Right renal cortex interstitium (tissue), 3 donors: ENCODE results near the gene HIPK3. TPM values are rescaled to one million over a fixed set of nuclear protein-coding genes. Genes with fewer than 3 reads are reported as not detected.
"Not testable (repeated sequence)": the region's sequence is repeated elsewhere in the genome, so short reads cannot be mapped to it uniquely, and the experiment has no call there.

Experiments used
- DNase-seq, 3 donors: peaks; one replicate each; pipeline ENCODE4 v3.0.0-alpha.2; 2013; ENCODE audit warnings: low read depth in 3 of 3, low spot score in 2 of 3
- polyA plus RNA-seq, 3 donors: library from polyadenylated mRNA; unstranded; fragments of 120-200 nt; gene quantifications; one replicate each; pipeline ENCODE4 v1.2.1, GENCODE V29; 2013; ENCODE audit not compliant: insufficient read length in 3 of 3

Gene HIPK3
- polyA plus RNA-seq: 10 to 100 TPM; 51.1 to 53.2 (median 51.8) TPM

DNA sequence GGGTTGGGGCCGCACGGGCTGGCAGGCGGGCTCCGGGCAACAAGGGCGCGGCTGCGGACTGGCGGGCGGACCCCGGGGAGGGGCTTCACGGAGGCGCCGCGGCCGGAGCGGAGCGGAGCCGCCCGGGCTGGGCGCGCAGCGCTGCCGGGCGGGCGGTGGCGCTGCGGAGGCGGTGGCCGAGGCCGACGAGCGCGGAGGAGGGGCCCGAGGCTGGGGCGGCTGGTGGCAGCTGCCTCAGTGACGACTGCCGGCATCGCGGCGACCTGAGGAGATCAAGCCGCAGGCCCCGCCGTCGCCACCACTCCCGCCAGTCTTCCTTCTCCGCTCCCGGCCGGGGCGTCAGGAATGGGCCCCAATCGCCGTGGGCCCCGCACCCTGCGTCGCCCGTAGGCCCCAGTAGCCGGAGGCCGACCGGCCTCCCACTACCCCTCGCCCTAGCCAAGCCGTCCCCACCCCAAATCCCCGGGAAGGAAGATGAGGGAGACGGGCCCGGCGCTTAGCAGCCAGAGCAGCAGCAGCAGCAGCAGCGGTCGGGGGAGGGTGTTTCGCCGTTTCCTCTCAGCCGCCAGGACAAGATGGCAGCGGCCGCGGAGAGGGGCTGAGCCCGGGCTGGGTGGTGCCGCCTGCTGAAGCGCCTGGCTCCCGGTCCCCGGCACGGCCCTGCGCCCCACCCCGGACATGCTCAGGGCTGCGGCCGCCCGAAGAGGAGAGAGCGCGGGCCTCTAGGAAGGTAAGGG lies at the start of gene HIPK3:
TSS of gene HIPK3 (plus strand) at position 222 of the 737 bp plus-strand sequence.
- peak in 2 of 3 donors; percentile 68 to 72 for DNase-seq

GRCh38 chr11:33207408-33207985 lies 49.7 kb upstream of the HIPK3 start:
- no peak for DNase-seq

- DNase-seq: no peak
Observed at GRCh38 chr11:33208150-33208549, 49.0 kb upstream of the HIPK3 start.

- no peak for DNase-seq
Observed at GRCh38 chr11:33211153-33211552, 46.0 kb upstream of the HIPK3 start.

DNA sequence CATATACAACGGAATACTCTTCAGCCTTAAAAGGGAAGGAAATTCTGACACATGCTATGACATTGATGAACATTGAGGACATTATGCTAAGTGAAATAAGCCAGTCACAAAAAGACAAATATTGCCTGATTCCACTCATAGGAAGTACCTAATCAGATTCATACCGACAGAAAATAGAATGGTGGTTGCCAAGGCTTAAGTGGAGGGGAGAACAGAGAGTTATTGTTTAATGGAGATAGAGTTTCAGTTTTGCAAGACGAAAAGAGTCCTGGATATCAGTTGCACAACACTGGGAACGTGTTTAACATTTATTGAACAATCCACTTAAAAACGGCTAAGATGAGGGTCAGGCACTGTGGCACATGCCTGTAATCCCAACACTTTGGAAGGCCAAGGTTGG lies 45.6 kb upstream of the HIPK3 start:
- no peak for DNase-seq

DNA sequence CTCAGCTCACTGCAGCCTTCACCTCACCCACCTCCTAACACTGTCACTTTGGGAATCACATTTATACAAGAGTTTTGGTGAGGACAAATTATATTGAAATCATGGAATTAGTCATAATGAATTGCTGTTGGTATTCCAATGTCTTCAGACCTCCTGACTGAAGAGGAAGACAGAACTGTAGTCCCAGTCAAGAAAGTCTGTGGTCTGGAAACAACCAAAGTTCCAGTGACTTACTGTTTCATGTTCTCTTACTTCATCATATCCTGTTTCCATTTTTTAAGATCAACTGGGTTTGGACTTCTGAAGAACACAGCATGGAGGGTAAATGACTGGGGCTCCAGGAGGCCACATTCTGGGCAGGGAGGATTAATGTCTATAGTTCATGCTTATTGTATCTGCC lies 43.0 kb upstream of the HIPK3 start:
- no peak for DNase-seq

DNA sequence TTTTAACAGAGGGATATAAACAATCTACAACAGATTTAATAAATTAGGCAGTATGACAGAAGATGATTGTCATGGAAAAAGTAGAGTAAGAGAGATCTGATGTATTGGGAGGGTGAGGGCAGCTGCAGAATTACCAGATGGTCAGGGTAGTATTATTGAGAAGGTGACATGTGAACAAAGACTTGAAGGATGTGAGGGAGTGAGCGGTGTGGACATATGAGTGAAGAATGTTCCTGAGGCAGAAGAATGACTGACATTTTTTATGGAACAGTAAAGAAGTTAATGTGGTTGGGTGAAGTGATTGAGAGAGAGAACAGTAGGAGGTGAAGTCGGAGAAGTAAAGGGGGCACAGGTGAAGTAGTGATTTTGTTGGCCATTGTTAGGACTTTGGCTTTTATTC lies 42.4 kb upstream of the HIPK3 start:
- no peak for DNase-seq

DNA sequence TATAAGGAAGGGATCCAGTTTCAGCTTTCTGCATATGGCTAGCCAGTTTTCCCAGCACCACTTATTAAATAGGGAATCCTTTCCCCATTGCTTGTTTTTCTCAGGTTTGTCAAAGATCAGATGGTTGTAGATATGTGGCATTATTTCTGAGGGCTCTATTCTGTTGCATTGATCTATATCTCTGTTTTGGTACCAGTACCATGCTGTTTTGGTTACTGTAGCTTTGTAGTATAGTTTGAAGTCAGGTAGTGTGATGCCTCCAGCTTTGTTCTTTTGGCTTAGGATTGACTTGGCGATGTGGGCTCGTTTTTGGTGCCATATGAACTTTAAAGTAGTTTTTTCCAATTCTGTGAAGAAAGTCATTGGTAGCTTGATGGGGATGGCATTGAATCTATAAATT lies 40.5 kb upstream of the HIPK3 start:
- DNase-seq: not testable (repeated sequence)

GRCh38 chr11:33222052-33222750 lies 35.0 kb upstream of the HIPK3 start:
- DNase-seq: no peak

DNA sequence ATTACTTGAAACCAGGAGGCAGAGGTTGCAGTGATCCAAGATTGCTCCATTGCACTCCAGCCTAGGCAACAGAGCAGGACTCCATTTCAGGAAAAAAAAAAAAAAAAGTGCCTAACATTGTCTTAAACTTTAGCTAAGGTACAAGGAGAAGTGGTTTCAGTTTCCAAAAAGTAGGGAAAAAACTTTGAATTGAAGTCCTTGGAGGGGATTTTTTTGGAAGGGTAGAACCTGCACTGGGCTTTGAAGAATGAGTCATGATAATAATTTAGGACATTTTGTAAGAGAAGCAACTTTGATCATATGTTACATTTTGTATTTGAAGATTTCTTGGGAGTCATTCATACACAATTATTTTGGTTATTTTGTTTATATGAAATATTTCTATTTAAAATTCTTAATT lies 31.8 kb upstream of the HIPK3 start:
- no peak for DNase-seq

GRCh38 chr11:33227578-33228261 lies 29.5 kb upstream of the HIPK3 start:
- DNase-seq: no peak

DNA sequence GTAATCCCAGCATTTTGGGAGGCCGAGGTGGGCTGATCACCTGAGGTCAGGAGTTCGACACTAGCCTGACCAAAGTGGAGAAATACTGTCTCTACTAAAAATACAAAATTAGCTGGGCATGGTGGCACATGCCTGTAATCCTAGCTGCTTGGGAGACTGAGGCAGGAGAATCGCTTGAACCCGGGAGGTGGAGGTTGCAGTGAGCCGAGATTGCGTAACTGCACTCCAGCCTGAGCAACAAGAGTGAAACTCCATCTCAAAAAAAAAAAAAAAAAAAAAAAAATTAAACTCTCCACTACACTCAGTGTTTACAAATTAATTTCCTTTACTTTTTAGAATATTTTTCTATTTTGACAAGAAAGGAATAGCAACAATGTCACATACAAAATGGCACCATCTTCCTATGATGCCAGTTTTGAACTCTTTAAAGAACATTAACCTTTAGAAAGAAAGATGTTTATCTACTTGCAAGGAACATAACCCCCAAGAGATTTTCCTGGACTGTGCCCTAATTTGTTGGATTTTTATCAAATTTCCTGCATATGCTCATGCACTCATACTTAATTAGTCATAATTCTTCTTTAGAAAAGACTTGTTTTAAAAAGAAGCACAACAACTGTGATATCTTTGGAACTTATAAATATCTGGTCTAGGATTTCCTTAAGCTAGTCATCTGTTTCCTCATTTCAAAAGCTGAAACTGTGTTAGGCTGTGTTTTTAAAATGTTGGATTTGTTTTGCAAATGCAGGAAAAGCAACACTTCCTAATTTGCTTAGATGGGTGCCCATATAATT lies 22.6 kb upstream of the HIPK3 start:
- no peak for DNase-seq

- DNase-seq: no peak
Observed at GRCh38 chr11:33237039-33237597, 20.1 kb upstream of the HIPK3 start.

DNA sequence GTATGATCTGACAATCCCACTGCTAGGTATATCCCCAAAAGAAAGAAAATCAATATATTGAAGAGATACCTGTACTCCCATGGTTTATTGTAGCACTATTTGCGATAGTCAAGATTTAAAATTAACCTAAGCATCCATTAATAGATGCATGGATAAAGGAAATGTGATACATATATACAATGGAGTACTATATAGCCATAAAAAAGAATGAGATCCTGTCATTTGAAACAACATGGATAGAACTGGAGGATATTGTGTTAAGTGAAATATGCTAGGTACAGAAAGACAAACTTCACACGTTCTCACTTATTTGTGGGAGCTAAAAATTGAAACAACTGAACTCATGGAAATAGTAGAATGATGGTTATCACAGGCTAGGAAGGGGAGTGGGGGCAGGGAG lies 14.6 kb upstream of the HIPK3 start:
- DNase-seq: no peak

- DNase-seq: not testable (repeated sequence)
Observed at GRCh38 chr11:33243654-33244053, 13.5 kb upstream of the HIPK3 start.

GRCh38 chr11:33248416-33248971 lies 8.7 kb upstream of the HIPK3 start:
- no peak for DNase-seq

GRCh38 chr11:33256031-33256812 lies 959 bp upstream of the HIPK3 start:
- no peak for DNase-seq

- peak in 2 of 3 donors; percentile 39 to 45 for DNase-seq
Observed at GRCh38 chr11:33256813-33257159, 395 bp upstream of the HIPK3 start.
